Hepatocyte (in vitro differentiated cells): ENCODE measurements around the gene OXLD1. TPM values are rescaled to one million over a fixed set of nuclear protein-coding genes. Genes with fewer than 3 reads are reported as not detected.

Source experiments
- DNase-seq: peaks from one replicate; pipeline ENCODE4 v3.0.0-alpha.2; 2016; ENCODE audit warnings: low spot score
- H2AFZ ChIP-seq: fragments of 200-600 bp; sonication (generic); 2 replicates; pipeline ENCODE4 v1.6.0; 2016; ENCODE audit warnings: antibody characterized with exemption, mild to moderate bottlenecking
- H3K27ac ChIP-seq: fragments of 200-600 bp; sonication (generic); 2 replicates; pipeline ENCODE4 v1.5.1; 2016; ENCODE audit warnings: mild to moderate bottlenecking
- H3K27me3 ChIP-seq: fragments of 200-600 bp; sonication (generic); 2 replicates; pipeline ENCODE4 v1.6.1; 2016
- H3K36me3 ChIP-seq: fragments of 200-600 bp; sonication (generic); replicated peaks from 2 replicates; pipeline ENCODE4 v1.5.1; 2016; ENCODE audit warnings: low read depth; ENCODE audit not compliant: insufficient read depth
- H3K4me1 ChIP-seq: fragments of 200-600 bp; sonication (generic); 2 replicates; pipeline ENCODE4 v1.5.1; 2016; ENCODE audit warnings: mild to moderate bottlenecking, moderate library complexity; ENCODE audit not compliant: insufficient read depth
- H3K4me2 ChIP-seq: fragments of 200-600 bp; sonication (generic); 2 replicates; pipeline ENCODE4 v1.6.0; 2016
- H3K4me3 ChIP-seq: fragments of 200-600 bp; sonication (generic); 2 replicates; pipeline ENCODE4 v1.5.1; 2016; ENCODE audit warnings: mild to moderate bottlenecking
- H3K79me2 ChIP-seq: fragments of 200-600 bp; sonication (generic); 2 replicates; pipeline ENCODE4 v1.6.0; 2017; ENCODE audit warnings: mild to moderate bottlenecking
- H3K9me2 ChIP-seq: fragments of 200-600 bp; sonication (generic); replicated peaks from 2 replicates; pipeline ENCODE4 v1.6.0; 2017; ENCODE audit warnings: mild to moderate bottlenecking; ENCODE audit not compliant: insufficient read depth
- H3K9me3 ChIP-seq: fragments of 200-600 bp; sonication (generic); 2 replicates; pipeline ENCODE4 v1.5.1; 2016; ENCODE audit warnings: low read depth, mild to moderate bottlenecking
- H4K20me1 ChIP-seq: fragments of 200-600 bp; sonication (generic); 2 replicates; pipeline ENCODE4 v1.6.0; 2016; ENCODE audit warnings: mild to moderate bottlenecking; ENCODE audit not compliant: insufficient read depth, poor library complexity, severe bottlenecking
- CTCF ChIP-seq: fragments of 200-600 bp; sonication (generic); IDR thresholded peaks from 2 replicates; pipeline ENCODE4 v1.5.1; 2016; ENCODE audit warnings: antibody characterized with exemption, mild to moderate bottlenecking; ENCODE audit not compliant: poor library complexity
- EZH2 ChIP-seq: fragments of 200-600 bp; sonication (generic); IDR thresholded peaks from 2 replicates; pipeline ENCODE4 v1.6.1; 2016; ENCODE audit warnings: antibody characterized with exemption, mild to moderate bottlenecking, borderline replicate concordance
- EZH2phosphoT487 ChIP-seq: fragments of 200-600 bp; sonication (generic); IDR thresholded peaks from one replicate; pipeline ENCODE4 v1.6.1; 2018; ENCODE audit warnings: antibody characterized with exemption, mild to moderate bottlenecking, low read depth, moderate library complexity; ENCODE audit not compliant: unreplicated experiment, severe bottlenecking
- WGBS: methylation state at CpG from one replicate; pipeline ENCODE4 v1.1.6; 2016; ENCODE audit warnings: low lambda C conversion rate; ENCODE audit errors: missing lambda C conversion rate; 5-methylcytosine and 5-hydroxymethylcytosine counted together
- polyA plus RNA-seq: library from polyadenylated mRNA; unstranded; fragments of >200 nt; fragmentation: Nextera tagmentation; extraction: Ambion mirVana; gene quantifications from 2 replicates; pipeline ENCODE4 v1.2.1, GENCODE V29; 2016
- total RNA-seq: library from RNA; depleted of rRNA; stranded (reverse); fragments of >200 nt; gene quantifications from 2 replicates; pipeline ENCODE4 v1.2.3, GENCODE V29; 2014

OXLD1 gene
- total and polyA plus RNA-seq, 2 experiments from 2014 or later: 37.8 to 39.8 TPM

DNA sequence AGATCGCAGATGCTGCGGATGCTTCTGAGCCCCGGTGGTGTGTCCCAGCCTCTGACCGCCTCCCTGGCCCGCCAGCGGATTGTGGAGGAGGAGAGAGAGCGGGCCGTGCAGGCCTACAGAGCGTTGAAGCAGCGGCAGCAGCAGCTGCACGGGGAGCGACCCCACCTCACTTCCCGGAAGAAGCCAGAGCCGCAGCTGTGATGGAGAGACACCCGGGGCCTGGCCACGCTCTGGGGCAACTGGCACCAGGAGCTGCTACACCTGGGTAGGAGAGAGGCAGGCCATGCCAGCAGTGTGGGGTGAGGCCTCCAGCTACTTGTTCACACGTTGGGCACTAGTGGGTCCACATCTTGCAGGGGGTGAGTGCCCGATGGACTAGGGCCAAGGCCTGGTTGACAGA lies 6.1 kb upstream of the OXLD1 start:
- Histone ChIP-seq H3K27me3 (no peaks in the 10 kb centered on the region), H3K9me2 (no peaks in the 10 kb centered on the region), H3K4me2 (no peak overlapping the region), H3K9me3 (no peaks in the 10 kb centered on the region), H3K36me3 (no peaks in the 10 kb centered on the region), H4K20me1 (no peaks in the 10 kb centered on the region), H3K4me1 (peaks cover 4% of the 10 kb centered on the region), H3K27ac (no peak overlapping the region), H2AFZ (no peak overlapping the region), H3K79me2 (peaks cover 22% of the 10 kb centered on the region), H3K4me3 (no peak overlapping the region)
- no peak for DNase-seq
- 95% methylated on average over 16 of the region's 18 CpGs for WGBS
- TF ChIP-seq EZH2phosphoT487 (no peak), EZH2 (no peak), CTCF (no peak)

- peak overlapping the region; percentile 82 for H3K4me2 ChIP-seq
- peak overlapping the region; percentile 20 for H3K4me3 ChIP-seq
- DNase-seq: no peak
- H3K27me3 ChIP-seq: no peaks in the 10 kb centered on the region
- H3K36me3 ChIP-seq: no peaks in the 10 kb centered on the region
- no peaks in the 10 kb centered on the region for H3K9me2 ChIP-seq
- no peaks in the 10 kb centered on the region for H4K20me1 ChIP-seq
- WGBS: 96% methylated on average over 18 of the region's 18 CpGs
- H2AFZ ChIP-seq: no peak overlapping the region
- TF ChIP-seq CTCF (no peak), EZH2 (no peak), EZH2phosphoT487 (no peak)
- no peak overlapping the region for H3K27ac ChIP-seq
- H3K79me2 ChIP-seq: peaks cover 34% of the 10 kb centered on the region
- H3K4me1 ChIP-seq: peaks cover 15% of the 10 kb centered on the region
- H3K9me3 ChIP-seq: no peaks in the 10 kb centered on the region
Observed at GRCh38 chr17:81667754-81668153, 1.3 kb upstream of the OXLD1 start.

DNA sequence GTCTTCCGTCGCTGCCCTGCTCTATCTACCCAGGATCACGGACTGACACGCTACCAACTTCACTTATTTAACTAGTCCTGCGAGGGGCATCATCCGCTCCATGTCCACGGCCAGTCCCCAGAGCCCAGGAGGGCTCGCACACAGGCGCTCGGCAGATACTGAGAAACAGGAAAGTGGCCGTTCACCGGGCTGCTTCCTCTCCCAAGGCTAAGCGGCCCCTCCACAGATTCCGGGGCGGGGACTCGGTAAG lies 388 bp downstream of the OXLD1 start:
- WGBS: 1% methylated on average over 16 of the region's 16 CpGs
- H2AFZ ChIP-seq: peak overlapping the region; percentile 85
- no peaks in the 10 kb centered on the region for H3K36me3 ChIP-seq
- TF ChIP-seq CTCF: no peak
- no peak for TF ChIP-seq EZH2phosphoT487
- no peaks in the 10 kb centered on the region for H3K27me3 ChIP-seq
- DNase-seq: no peak
- peak overlapping the region; percentile 94 for H3K27ac ChIP-seq
- no peaks in the 10 kb centered on the region for H3K9me3 ChIP-seq
- H4K20me1 ChIP-seq: no peaks in the 10 kb centered on the region
- peak overlapping the region; percentile 88 for H3K4me2 ChIP-seq
- H3K4me1 ChIP-seq: peaks cover 15% of the 10 kb centered on the region
- H3K9me2 ChIP-seq: no peaks in the 10 kb centered on the region
- peaks cover 34% of the 10 kb centered on the region for H3K79me2 ChIP-seq
- H3K4me3 ChIP-seq: peak overlapping the region; percentile 89
